GM19239 (cell line): ENCODE results near the gene SDCCAG8.

ENCODE experiments used
- DNase-seq: peaks from one replicate; pipeline ENCODE4 v3.0.0; 2011; ENCODE audit warnings: low spot score; ENCODE audit not compliant: insufficient read length
- FAIRE-seq: peaks from 2 replicates; lab custom pipeline; 2011; peaks lifted over from hg19 to GRCh38; lab: Jason Lieb, UNC

The SDCCAG8 gene

GRCh38 chr1:243253211-243253925, 2.5 kb upstream of the SDCCAG8 start:
- DNase-seq (no peak), FAIRE-seq (peak; percentile 65)

DNA sequence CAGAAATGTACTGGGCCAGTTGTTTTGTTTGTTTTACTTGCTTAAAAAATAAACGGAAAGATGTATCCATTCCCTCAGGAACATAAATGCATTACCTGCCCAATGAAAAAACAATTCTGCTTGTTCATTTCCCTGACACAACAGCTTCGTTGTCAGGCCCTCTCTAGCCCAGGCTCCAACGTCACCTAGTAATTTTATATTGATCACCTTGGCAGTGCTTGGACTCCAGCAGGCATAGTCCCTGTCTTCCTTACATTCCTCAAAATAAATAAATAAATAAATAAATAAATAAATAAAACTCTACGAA, 2.0 kb upstream of the SDCCAG8 start:
- peak; percentile 71 for FAIRE-seq
- DNase-seq: no peak

- FAIRE-seq (peak; percentile 72), DNase-seq (no peak)
Observed at GRCh38 chr1:243254233-243254926, 1.5 kb upstream of the SDCCAG8 start.

DNA sequence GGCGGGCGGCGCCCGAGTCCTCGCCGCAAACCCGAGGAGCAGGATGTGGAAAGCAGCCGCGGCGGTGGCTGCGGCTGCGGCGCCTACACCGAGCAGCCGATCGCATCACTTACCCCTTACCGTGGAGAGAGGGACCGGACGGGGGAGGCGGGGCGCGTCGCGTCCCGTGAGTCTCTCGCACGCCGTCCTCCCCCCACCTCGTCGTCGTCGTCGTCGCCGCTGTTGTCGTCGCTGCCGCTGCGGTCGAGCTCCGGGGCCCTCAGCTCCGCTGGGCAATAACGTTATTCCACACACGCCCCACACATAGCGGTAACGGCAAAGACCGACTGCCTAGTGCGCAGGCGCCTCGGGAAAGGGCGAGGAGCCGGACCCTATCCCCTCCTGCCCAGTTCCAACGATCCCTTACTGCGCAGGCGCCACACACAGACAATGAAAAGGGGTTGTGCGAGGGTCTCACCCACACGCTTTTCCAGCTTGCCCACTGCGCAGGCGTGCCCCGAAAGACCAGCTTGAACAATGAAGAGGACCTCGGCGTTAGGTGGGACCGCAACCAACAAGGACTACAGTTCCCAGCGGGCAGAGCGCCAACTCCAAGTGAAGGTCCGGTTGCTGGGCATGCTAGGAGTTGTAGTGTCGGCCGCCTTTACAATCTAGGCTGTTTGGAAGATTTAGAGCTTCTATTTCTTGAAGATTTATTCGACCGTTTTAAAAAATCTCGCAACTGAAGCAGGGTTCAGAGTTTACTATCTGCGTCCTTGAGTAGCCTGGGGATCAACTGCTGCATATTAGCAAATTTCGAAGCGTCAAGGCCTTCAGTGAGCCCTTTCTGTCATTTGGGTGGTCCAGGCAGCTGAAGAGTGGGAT, 682 bp upstream of the SDCCAG8 start, which contains the start of gene CEP170:
Gene CEP170 (minus strand): TSS at position 355 of the 864 bp plus-strand sequence. CDS start 30,001 bp downstream, outside the sequence.
- peak; percentile 46 for DNase-seq
- FAIRE-seq: peak; percentile 99

GRCh38 chr1:243256590-243256989, 749 bp downstream of the SDCCAG8 start:
- no peak for DNase-seq

GRCh38 chr1:243257189-243257588, 1.3 kb downstream of the SDCCAG8 start:
- no peak for DNase-seq
- FAIRE-seq: no peak

More at GRCh38 chr1:243256590-243256989, 749 bp downstream of the SDCCAG8 start:
- FAIRE-seq: no peak

DNA sequence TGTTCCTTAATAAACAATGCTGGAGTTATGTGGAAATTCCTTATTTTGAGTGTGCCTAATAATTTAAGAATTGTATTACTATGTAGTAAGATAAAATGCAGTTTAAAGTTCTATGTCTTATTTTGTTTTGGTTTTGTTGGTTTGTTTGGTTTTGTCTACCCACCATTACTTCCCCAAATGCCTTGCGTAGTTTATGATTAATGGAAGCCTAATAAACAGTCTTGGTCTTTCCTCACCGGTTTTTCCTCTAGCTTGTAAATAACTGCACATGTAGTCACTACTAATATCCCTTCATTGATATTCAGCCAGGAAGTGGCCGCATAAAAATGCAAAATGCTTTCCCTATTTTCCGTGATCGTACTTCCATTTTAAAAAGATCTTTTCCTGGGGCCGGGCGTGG, 2.9 kb downstream of the SDCCAG8 start:
- FAIRE-seq (no peak), DNase-seq (no peak)

DNA sequence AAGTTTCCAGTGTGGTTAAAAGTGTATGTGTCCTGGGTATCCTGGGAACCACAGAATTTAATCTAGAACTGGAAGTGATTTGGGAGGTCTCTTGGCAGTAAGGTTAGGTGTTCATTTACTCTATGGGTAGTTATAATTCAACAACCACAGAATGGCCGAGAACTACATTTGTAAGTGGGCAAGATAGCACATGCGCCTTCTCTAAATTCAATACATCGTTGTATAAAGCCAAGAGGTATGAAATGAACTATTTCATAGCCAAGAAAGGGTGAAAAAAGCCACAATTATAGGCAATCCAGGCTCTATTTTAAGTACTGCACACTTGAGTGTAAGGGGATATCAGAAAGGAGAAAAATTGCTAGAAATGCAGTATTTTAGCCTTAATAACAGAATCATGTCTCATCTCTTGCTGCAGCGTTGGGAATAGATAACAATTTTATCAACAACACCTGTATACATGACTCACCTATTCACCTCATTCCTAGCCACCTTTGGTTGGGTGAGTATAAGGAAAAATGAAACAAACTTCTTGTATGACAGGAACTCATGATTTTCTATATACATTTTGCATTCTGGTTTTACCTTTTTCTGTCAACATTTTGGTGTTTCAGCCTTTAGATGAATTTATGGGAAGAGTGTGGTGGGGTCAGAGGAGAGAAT, 4.5 kb downstream of the SDCCAG8 start:
- no peak for FAIRE-seq
- no peak for DNase-seq

- no peak for DNase-seq
- no peak for FAIRE-seq
Observed at GRCh38 chr1:243261390-243261789, 5.5 kb downstream of the SDCCAG8 start.

- DNase-seq (no peak), FAIRE-seq (no peak)
Observed at GRCh38 chr1:243264717-243265116, 8.9 kb downstream of the SDCCAG8 start.

GRCh38 chr1:243266231-243266630, 10.4 kb downstream of the SDCCAG8 start:
- no peak for DNase-seq
- FAIRE-seq: no peak

DNA sequence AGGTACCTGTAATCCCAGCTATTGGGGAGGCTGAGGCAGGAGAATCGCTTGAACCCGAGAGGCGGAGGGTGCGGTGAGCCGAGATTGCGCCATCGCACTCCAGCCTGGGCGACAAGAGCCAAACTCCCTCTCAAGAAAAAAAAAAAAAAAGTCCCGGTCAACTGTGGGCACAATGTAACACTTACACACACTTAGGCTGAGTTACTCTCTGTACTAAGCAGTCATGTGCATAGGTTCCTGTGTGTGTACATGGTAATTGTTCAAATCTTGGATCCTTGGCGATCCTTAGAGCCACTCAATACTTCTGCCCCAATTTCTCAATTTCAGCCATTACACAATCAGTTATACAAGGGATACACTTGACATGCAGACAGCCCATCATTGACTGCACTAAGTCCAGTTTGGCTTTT, 11.6 kb downstream of the SDCCAG8 start:
- no peak for DNase-seq
- no peak for FAIRE-seq

- DNase-seq: no peak
- no peak for FAIRE-seq
Observed at GRCh38 chr1:243267914-243268653, 12.2 kb downstream of the SDCCAG8 start.

- FAIRE-seq (no peak), DNase-seq (no peak)
Observed at GRCh38 chr1:243268751-243269460, 13.1 kb downstream of the SDCCAG8 start.

GRCh38 chr1:243269461-243269801, 13.6 kb downstream of the SDCCAG8 start:
- FAIRE-seq: no peak
- no peak for DNase-seq

GRCh38 chr1:243270097-243270864, 14.4 kb downstream of the SDCCAG8 start:
- no peak for DNase-seq
- no peak for FAIRE-seq

DNA sequence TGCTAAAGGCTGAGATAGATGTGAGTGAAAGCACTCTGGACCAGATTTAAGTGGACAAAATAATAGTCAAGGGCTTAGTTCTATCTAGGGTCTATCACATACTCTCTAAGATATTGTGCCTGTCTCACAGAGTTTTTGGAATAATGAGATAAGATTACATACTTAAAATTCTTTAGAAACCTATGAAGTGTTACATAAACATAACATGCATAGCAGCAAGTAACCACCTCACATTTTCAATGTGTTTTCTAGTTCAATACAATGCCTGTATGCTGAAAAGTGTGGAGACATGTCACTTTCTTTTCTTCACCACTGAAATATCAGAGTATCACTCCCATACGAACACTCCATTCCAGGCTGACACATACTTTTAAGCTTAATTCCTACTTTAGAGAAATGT, 16.2 kb downstream of the SDCCAG8 start:
- DNase-seq (no peak), FAIRE-seq (no peak)

DNA sequence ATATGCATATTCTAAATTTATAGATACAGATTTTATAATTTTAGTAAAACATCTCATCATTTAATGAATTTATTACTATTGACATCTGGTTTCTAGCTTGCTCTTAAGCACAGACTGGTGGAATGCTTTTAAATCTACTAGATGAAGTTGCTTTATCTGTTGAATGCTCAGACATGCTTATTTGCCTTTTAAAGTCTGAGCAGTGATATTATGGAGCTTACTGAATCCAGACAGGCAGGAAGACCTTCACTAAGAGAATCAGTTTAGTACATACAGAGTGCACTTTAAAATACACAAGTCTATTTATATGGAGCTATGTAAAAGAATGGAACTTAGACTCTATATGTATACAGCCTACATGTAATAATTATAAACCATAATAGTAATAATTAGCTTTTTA, 16.6 kb downstream of the SDCCAG8 start:
- DNase-seq: no peak
- FAIRE-seq: no peak
